GM21526 (cell line): ENCODE results near the gene ARF5.

Source experiments
- ATAC-seq: cut with Tn5 transposase; IDR thresholded peaks from one replicate; pipeline ENCODE4 v1.9.1; 2021; ENCODE audit warnings: moderate library complexity; ENCODE audit not compliant: unreplicated experiment, low FRiP score

ARF5 gene

DNA sequence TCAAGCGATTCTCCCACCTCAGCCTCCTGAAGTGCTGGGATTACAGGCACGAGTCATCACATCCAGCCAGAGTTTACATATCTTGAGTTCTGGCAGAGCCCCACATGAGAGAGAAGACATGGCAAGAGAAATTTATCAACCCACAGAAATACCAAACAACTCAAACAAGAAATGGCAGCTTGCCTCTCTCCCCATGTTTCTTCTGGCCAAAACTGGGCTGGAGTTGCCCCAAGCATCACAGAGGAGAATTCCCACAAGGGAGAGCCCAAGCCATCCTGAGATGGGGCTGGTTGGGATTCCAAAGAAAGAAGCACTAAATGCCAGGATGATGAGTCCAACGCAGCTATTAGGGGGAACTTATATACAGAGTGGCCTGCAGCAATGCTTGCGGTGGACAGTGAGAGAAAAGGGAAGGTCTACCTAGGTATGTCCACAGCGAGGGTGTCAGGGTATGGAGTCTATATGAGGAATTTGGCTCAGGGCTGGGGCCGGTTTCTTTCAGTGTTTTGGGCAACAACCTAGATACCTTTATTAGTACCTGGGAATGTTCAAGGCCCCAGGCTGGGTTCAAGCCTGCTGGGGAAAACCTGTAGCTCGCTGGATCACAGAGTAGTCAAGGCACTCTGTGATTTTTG, 44.2 kb downstream of the ARF5 start:
- no peak for ATAC-seq

DNA sequence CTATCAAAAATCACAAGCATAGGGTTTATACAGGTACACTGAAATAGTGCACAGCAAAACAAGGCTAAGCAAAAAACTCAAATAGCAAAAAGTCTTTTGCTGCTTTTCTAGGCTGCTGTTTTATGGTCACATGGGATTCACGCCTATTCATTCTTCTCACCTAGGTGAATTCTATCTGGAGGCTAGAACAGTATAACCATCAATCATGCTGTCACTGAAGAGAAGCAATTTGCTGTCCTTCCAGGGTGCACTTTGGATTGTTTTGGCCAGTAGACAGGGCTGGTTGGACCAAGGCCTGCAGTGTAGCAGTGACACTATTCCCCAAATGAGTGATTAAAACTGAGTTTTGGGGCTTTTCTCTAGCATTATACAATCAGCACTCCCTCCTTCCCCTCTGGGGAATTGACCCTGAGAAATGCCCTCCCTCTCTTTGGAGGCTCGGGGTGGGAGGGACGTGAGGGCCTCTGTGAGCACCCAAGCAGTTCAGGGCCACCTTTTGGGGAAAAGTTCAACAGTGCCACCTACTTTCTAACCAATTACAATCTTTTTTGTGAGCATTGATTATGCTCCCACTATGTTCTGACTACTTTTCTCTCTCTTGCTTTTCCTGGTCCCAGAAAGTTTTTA, 47.6 kb downstream of the ARF5 start:
- no peak for ATAC-seq

DNA sequence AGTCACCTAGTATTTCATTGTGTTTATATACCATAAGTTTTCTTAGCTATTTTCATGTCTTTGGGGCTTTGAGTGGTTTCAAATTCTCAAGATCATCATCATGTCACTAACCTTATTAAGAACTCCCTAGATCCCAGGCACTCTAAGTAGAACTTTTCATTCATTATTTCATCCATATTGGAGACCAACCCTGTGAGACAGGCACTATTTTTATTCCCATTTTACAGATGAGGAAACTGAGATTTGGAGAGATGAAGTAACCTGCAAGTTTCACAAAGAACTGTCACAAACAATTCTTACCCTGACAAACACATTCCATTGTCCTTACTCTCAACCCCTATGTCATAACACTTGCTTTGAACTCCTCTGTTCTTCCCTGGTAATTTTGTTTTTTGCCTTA, 50.0 kb downstream of the ARF5 start:
- ATAC-seq, result no peak
